B cell (primary cell): ENCODE results near the gene PPP6R3.
"Not testable (repeated sequence)": the region's sequence is repeated elsewhere in the genome, so short reads cannot be mapped to it uniquely, and the experiment has no call there.

Experiments used
- EZH2 ChIP-seq: IDR thresholded peaks from 2 replicates; pipeline ENCODE4 v1.6.1; 2012; ENCODE audit warnings: borderline replicate concordance, low read depth, mild to moderate bottlenecking, moderate library complexity, low read length; ENCODE audit not compliant: insufficient read depth, poor library complexity, severe bottlenecking
- TF ChIP-seq, protein P1 (sequence below): fragments of 200-600 bp; IDR thresholded peaks from one replicate; pipeline ENCODE4 v1.8.0; 2022; ENCODE audit warnings: antibody characterized with exemption, mild to moderate bottlenecking

DNA sequence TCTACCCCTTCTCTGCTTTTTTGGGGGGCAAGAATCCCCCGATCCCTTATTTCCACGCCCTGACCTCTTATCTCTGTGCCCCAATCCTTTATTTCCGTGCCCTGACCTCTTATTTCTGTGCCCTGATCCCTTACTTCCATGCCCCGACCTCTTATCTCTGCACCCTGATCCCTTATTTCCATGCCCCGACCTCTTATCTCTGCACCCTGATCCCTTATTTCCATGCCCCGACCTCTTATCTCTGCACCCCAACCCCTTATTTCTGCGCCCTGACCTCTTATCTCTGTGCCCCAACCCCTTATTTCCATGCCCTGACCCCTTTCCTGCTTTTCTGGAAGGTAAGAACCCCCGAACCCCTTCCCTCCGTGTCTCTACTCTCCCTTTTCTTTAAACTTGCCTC is 163.2 kb downstream of the PPP6R3 start:
- not testable (repeated sequence) for TF ChIP-seq EZH2
- TF ChIP-seq, protein P1, sequence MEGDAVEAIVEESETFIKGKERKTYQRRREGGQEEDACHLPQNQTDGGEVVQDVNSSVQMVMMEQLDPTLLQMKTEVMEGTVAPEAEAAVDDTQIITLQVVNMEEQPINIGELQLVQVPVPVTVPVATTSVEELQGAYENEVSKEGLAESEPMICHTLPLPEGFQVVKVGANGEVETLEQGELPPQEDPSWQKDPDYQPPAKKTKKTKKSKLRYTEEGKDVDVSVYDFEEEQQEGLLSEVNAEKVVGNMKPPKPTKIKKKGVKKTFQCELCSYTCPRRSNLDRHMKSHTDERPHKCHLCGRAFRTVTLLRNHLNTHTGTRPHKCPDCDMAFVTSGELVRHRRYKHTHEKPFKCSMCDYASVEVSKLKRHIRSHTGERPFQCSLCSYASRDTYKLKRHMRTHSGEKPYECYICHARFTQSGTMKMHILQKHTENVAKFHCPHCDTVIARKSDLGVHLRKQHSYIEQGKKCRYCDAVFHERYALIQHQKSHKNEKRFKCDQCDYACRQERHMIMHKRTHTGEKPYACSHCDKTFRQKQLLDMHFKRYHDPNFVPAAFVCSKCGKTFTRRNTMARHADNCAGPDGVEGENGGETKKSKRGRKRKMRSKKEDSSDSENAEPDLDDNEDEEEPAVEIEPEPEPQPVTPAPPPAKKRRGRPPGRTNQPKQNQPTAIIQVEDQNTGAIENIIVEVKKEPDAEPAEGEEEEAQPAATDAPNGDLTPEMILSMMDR: not testable (repeated sequence)
